Right atrium auricular region (tissue), 2 donors: ENCODE results near the gene NUP62. TPM values are rescaled to one million over a fixed set of nuclear protein-coding genes. Genes with fewer than 3 reads are reported as not detected.

Experiments
- DNase-seq: peaks from one replicate; pipeline ENCODE4 v3.0.0-alpha.2; 2019; ENCODE audit warnings: low spot score
- H3K27ac ChIP-seq, 2 donors: fragments of 200-600 bp; sonication (generic); 1 replicate in 1 of 2; 2 replicates in 1 of 2; pipeline ENCODE4 v1.5.1; 2016 to 2019
- H3K27me3 ChIP-seq, 2 donors: fragments of 200-600 bp; sonication (generic); one replicate each; pipeline versions ENCODE4 v1.5.1 to v1.6.0; 2017 to 2019
- H3K36me3 ChIP-seq: fragments of 200-600 bp; sonication (generic); one replicate; pipeline ENCODE4 v1.5.1; 2016
- H3K4me1 ChIP-seq, 2 donors: fragments of 200-600 bp; sonication (generic); one replicate each; pipeline versions ENCODE4 v1.5.1 to v1.6.0; 2017 to 2019
- H3K4me3 ChIP-seq, 2 donors: fragments of 200-600 bp; sonication (generic); 1 replicate in 1 of 2; 2 replicates in 1 of 2; pipeline ENCODE4 v1.5.1; 2017 to 2019; ENCODE audit warnings: mild to moderate bottlenecking in 1 of 2, moderate library complexity in 1 of 2
- H3K9me3 ChIP-seq, 2 donors: fragments of 200-600 bp; sonication (generic); one replicate each; pipeline ENCODE4 v1.5.1; 2019
- total RNA-seq, 2 donors: library from RNA; depleted of rRNA; stranded (reverse); fragments of >200 nt; gene quantifications; one replicate each; pipeline ENCODE4 v1.1.0, GENCODE V29; 2016
- TF ChIP-seq, protein P1 (sequence below), 2 donors: fragments of 200-600 bp; sonication (generic); IDR thresholded peaks; one replicate each; pipeline ENCODE4 v1.5.1; 2019; ENCODE audit warnings: antibody characterized with exemption in 2 of 2

NUP62 gene
- total RNA-seq, 2 donors from 2014 or later = 23.5 to 32.6 TPM

- Histone ChIP-seq H3K4me1 (peaks cover 0 to 18% of the 10 kb centered on the region in 2 donors), H3K9me3 (no peaks in the 10 kb centered on the region), H3K27ac (no peak overlapping the region), H3K36me3 (peaks cover 13% of the 10 kb centered on the region), H3K27me3 (no peaks in the 10 kb centered on the region), H3K4me3 (no peak overlapping the region)
- no peak for DNase-seq
- TF ChIP-seq, protein P1, sequence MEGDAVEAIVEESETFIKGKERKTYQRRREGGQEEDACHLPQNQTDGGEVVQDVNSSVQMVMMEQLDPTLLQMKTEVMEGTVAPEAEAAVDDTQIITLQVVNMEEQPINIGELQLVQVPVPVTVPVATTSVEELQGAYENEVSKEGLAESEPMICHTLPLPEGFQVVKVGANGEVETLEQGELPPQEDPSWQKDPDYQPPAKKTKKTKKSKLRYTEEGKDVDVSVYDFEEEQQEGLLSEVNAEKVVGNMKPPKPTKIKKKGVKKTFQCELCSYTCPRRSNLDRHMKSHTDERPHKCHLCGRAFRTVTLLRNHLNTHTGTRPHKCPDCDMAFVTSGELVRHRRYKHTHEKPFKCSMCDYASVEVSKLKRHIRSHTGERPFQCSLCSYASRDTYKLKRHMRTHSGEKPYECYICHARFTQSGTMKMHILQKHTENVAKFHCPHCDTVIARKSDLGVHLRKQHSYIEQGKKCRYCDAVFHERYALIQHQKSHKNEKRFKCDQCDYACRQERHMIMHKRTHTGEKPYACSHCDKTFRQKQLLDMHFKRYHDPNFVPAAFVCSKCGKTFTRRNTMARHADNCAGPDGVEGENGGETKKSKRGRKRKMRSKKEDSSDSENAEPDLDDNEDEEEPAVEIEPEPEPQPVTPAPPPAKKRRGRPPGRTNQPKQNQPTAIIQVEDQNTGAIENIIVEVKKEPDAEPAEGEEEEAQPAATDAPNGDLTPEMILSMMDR (IDR thresholded peaks at IDR 0.05) = no peak
These were observed 8.5 kb downstream of the NUP62 start for GRCh38 chr19:49920624-49921363.

DNA sequence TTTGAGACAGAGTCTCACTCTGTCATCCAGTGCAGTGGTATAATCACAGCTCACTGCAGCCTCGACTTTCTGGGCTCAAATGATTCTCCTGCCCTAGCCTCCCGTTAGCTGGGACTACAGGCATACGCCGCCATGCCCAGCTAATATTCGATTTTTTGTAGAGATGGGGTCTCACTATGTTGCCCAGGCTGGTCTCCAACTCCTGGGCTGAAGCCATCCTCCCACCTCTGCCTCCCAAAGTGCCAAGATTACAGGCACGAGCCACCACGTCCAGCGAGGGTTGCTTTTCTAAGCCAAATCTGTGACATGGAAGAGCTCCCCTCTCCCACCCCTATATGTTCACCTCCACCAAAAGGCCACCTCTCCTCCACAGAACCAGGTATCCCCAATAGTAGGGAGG, 11.2 kb downstream of the NUP62 start:
- H3K4me1 ChIP-seq = peaks cover 0 to 3% of the 10 kb centered on the region in 2 donors
- H3K36me3 ChIP-seq = peaks cover 8% of the 10 kb centered on the region
- H3K4me3 ChIP-seq = no peak overlapping the region
- H3K9me3 ChIP-seq = no peaks in the 10 kb centered on the region
- TF ChIP-seq, protein P1 (IDR thresholded peaks at IDR 0.05) = no peak
- DNase-seq = no peak
- H3K27me3 ChIP-seq = no peaks in the 10 kb centered on the region
- H3K27ac ChIP-seq = no peak overlapping the region

GRCh38 chr19:49916839-49917733, 12.2 kb downstream of the NUP62 start:
- Histone ChIP-seq H3K27me3 (no peaks in the 10 kb centered on the region), H3K9me3 (no peaks in the 10 kb centered on the region), H3K4me1 (peaks cover 0 to 3% of the 10 kb centered on the region in 2 donors), H3K27ac (no peak overlapping the region), H3K4me3 (no peak overlapping the region), H3K36me3 (peaks cover 5% of the 10 kb centered on the region)
- no peak for DNase-seq
- TF ChIP-seq, protein P1 (IDR thresholded peaks at IDR 0.05) = no peak

DNA sequence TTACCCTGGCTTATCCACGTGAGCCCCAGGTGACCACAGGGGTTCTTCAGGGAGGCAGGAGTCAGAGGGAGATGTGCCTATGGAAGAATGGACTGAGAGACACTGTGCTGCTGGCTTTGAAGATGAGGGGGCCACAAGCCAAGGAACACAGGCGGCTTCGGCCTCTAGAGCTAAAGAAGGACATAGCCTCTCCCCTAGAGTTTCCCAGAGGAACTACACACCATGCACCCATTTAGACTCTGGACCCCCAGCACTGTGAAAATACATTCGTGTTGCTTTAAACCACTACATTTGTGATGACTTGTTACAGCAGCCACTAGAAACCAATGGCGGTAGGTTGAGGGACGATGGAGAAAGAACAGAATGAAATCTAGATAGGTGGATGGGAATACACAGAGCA, 14.0 kb downstream of the NUP62 start:
- no peak overlapping the region for H3K27ac ChIP-seq
- peaks cover 5% of the 10 kb centered on the region for H3K36me3 ChIP-seq
- no peaks in the 10 kb centered on the region for H3K27me3 ChIP-seq
- H3K4me3 ChIP-seq = no peak overlapping the region
- H3K4me1 ChIP-seq = peaks cover 0 to 11% of the 10 kb centered on the region in 2 donors
- TF ChIP-seq, protein P1 (IDR thresholded peaks at IDR 0.05) = no peak
- DNase-seq = no peak
- no peaks in the 10 kb centered on the region for H3K9me3 ChIP-seq

- H3K36me3 ChIP-seq = peaks cover 10% of the 10 kb centered on the region
- no peak overlapping the region for H3K27ac ChIP-seq
- no peak for DNase-seq
- H3K4me1 ChIP-seq = peaks cover 0 to 11% of the 10 kb centered on the region in 2 donors
- H3K9me3 ChIP-seq = no peaks in the 10 kb centered on the region
- no peaks in the 10 kb centered on the region for H3K27me3 ChIP-seq
- H3K4me3 ChIP-seq = no peak overlapping the region
- TF ChIP-seq, protein P1 (IDR thresholded peaks at IDR 0.05) = no peak
These were observed 15.6 kb downstream of the NUP62 start for GRCh38 chr19:49913720-49914119.
